AG09309 (cell line): ENCODE data around the gene PES1.

Experiments
- DNase-seq: peaks from one replicate; pipeline ENCODE4 v3.0.0-alpha.2; 2010; ENCODE audit warnings: low read depth
- H3K4me3 ChIP-seq: 2 replicates; pipeline ENCODE4 v1.5.1; 2011; ENCODE audit warnings: mild to moderate bottlenecking, low read depth, low read length, moderate library complexity; ENCODE audit not compliant: control insufficient read depth
- CTCF ChIP-seq: IDR thresholded peaks from 2 replicates; pipeline ENCODE4 v1.5.1; 2011; ENCODE audit warnings: mild to moderate bottlenecking, low read depth, low read length, inconsistent platforms; ENCODE audit not compliant: insufficient read depth, control insufficient read depth; ENCODE audit errors: missing control alignments

PES1 gene

GRCh38 chr22:30575859-30576258, 15.9 kb downstream of the PES1 start:
- TF ChIP-seq CTCF = no peak
- no peak overlapping the region for H3K4me3 ChIP-seq
- DNase-seq = no peak

GRCh38 chr22:30574997-30575671, 16.6 kb downstream of the PES1 start:
- no peak overlapping the region for H3K4me3 ChIP-seq
- TF ChIP-seq CTCF = no peak
- peak; percentile 57 for DNase-seq

- TF ChIP-seq CTCF = no peak
- no peak within 1 kb of the TSS for H3K4me3 ChIP-seq
- DNase-seq = no peak
Observed at GRCh38 chr22:30574095-30574981, 17.4 kb downstream of the PES1 start, which contains the start of gene GAL3ST1. TSS of gene GAL3ST1 (minus strand) at chr22:30574665. CDS start at chr22:30557392, 17,273 bp downstream.

- no peak for DNase-seq
- no peak overlapping the region for H3K4me3 ChIP-seq
- TF ChIP-seq CTCF = no peak
Observed at GRCh38 chr22:30573594-30574094, 18.1 kb downstream of the PES1 start.

GRCh38 chr22:30572840-30573593, 18.7 kb downstream of the PES1 start:
- no peak for DNase-seq
- H3K4me3 ChIP-seq = no peak overlapping the region
- TF ChIP-seq CTCF = no peak

- no peak for TF ChIP-seq CTCF
- H3K4me3 ChIP-seq = no peak overlapping the region
- DNase-seq = no peak
Observed at GRCh38 chr22:30572210-30572609, 19.5 kb downstream of the PES1 start.
